Stimulated activated CD4-positive, alpha-beta T cell treated with anti-CD3 and anti-CD28 coated beads, Interleukin-15, amount 100 ng/mL, for 24 hours (primary cell): ENCODE results near the gene S100A1.
"Not testable (repeated sequence)": the region's sequence is repeated elsewhere in the genome, so short reads cannot be mapped to it uniquely, and the experiment has no call there.

ENCODE experiments used
- DNase-seq: peaks from one replicate; pipeline ENCODE4 v3.0.0-alpha.2; 2020

S100A1 gene

DNA sequence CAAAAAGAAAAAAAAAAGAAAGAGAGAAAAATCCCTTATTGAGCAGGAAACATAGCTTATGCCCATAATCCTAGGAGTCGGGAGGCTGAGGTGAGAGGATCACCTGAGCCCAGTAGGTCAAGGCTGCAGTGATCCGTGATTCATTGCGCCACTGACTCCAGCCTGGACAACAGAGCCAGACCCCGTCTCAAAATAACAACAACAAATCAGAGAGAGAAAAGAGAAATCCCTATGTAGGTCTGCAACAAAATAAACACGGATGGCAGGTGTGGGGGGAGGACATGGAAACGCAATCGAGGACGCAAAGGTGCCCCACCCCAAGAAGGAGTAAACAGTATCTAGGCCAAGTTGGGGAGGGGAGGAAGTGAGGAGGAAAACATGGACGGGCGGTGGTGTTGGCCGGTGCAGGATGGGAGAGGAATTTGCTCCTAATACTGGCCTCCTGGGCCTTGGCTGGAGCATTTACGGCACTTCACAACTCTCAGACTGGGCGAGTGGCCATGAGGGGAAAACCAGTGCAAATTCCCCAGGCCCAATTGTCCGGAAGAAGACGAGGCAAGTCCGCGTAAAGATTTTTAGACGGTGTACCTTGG, 5.0 kb downstream of the S100A1 start:
- DNase-seq = no peak

DNA sequence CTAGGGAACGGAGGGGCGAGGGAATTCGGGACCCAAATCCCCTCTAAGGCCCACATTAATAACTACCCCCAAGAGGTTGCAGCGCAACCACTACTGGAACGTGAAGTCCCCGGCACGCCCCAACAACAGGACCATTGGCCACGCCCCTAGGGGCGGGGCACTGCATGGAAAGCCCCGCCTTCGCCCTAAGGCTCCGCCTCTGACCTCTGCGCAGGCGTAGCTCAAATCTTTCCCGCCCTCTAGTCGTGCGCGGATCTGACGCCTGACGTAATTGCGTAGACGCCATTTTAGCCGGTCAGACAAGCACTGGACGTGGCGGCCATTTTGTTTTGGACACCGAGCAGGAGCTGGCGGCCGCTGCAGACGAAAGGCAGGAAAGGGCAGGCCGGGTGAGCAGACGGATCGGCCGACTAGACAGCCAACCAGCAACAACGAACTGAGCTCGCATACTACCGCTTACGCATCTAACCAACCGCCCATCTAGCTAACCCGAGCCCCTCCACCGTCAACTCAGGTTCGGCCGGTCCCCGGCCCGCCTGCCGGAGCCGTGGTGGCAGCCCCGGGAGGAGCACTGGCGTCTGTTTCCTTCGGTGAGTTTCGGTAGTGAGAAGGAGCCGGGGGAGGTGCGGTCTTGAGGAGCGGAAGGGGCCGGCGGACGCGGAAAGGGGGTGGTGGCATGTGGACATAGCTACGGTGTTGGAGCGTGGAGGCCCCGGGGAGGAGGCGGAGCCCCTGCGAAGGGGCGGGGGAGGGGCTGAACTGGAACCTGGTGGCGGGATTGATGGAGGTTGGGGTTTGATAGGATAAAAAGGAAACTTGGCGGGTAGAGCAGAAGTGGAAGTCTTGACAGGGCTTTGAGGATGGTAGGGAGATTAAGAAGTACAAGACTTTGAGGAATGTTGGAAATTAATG, 5.8 kb downstream of the S100A1 start, which contains the start of gene CHTOP:
Gene CHTOP (plus strand): TSS at position 313 of the 912 bp plus-strand sequence. CDS start 2,523 bp downstream, outside the sequence.
- peak; percentile 97 for DNase-seq

DNA sequence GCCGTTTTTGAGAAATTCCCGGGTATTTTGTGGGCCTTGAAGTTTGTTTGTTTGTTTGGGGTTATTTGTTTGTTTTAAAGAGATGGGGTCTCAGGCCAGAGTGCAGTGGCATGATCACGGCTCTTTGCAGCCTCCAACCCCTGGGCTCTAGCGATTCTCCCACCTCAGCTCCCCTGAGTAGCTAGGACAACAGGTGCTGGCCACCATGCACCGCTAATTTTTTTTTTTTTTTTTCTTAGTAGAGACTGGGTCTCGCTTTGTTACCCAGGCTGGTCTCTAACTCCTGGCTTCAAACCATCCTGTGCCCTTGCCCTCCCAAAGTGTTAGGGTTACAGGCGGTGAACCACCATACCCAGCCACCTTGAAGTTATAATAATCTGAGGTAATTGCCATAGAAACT, 7.6 kb downstream of the S100A1 start:
- DNase-seq = no peak

DNA sequence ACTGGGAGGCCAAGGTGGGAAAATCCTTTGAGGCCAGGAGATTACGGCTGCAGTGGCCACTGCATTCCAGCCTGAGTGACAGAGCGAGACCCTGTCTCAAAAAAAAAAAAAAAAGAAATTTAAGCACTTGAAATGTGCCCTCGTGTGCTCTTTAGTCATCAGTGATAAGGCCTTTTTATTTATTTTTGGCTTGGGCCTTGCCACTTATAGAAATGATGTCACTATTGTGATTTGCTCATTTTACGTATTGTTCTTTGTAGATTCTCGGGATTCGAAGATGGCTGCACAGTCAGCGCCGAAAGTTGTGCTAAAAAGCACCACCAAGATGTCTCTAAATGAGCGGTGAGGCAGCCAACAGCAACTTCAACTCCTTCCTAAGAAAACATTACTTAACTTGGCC, 8.1 kb downstream of the S100A1 start:
- no peak for DNase-seq

DNA sequence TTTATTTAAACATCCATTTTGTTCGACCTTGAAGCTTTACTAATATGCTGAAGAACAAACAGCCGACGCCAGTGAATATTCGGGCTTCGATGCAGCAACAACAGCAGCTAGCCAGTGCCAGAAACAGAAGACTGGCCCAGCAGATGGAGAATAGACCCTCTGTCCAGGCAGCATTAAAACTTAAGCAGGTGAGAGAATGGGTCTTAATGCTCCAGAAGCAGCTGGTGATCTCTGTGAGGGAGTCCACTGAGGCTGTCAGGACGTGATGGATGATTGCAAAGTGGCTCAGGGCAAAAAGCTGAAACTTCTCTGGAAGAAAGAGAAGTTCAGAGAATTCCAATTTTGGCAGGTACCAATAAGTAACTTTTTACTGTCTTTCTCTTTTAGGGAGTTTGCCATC, 10.0 kb downstream of the S100A1 start:
- DNase-seq = no peak

DNA sequence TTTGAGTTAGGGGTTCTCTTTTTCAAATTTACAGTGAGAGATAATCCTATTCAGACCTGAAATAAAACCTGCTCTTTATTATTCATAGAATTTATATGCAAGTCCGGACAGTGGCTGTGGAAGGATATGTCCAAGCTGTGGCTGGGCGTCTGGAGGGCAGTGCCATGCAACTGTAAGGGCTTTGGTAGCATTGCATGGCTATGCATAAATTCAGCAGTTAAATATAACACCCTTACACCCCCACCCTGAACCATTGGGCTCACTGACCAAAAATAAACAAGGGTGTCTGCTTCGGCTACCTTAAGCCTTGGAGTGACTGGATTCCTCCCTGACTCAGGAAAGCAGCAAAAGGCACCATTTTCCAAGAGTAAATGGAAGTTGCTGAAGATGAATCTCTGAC, 11.0 kb downstream of the S100A1 start:
- no peak for DNase-seq

DNA sequence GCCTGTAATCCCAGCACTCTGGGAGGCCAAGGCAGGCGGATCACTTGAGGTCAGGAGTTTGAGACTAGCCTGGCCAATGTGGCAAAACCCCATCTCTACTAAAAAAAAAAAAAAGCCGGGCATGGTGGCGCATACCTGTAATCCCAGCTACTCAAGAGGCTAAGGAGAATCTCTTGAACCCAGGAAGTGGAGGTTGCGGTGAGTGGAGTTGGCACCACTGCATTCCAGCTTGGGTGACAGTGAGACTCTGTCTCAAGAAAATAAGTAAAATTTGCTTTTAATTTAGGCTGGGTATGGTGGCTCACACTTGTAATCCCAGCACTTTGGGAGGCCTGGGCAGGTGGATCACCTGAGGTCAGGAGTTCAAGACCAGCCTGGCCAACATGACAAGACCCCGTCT, 12.0 kb downstream of the S100A1 start:
- DNase-seq = not testable (repeated sequence)

DNA sequence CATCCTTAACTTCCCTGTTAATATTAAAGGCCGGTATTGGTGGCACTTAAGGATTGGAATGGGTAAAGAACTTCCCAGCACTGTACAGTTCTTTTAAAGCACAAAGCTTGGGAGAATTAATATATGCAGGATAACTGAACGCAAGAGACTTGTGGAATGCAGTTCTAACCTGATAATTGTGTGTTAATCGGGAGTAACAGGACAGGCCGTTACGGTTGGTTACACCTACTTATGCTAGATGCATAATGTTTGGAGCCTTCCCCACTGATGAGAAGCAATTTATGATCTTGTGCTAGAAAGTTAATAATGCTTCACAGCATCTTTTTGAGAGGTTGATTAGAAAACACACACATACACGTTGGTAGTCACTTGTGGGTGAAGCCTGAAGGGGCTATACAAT, 12.6 kb downstream of the S100A1 start:
- DNase-seq = no peak

DNA sequence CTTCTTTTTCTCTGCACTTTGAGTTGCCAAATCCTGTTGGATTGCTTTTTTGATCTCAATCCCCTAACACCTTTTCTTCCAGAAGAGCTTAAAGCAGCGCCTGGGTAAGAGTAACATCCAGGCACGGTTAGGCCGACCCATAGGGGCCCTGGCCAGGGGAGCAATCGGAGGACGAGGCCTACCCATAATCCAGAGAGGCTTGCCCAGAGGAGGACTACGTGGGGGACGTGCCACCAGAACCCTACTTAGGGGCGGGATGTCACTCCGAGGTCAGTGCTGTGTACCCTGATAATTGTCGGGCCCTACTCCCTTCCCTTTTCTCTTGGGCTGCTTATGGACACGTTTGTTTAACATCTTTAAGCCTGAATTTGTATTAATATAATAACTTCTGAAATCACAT, 13.9 kb downstream of the S100A1 start:
- DNase-seq = no peak

DNA sequence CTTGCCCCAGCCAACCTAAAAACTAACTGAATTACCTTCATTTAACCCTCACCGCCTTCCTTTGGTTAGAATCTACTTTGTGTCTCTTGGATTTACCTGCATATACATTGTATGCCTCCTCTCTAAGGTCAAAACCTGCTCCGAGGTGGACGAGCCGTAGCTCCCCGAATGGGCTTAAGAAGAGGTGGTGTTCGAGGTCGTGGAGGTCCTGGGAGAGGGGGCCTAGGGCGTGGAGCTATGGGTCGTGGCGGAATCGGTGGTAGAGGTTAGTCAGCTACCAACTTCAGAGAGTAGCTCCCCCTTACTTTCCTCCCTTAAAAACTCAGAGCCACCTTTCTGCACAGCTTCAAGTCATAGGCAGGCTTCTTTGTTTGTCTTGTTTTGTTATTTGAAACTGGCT, 14.9 kb downstream of the S100A1 start:
- DNase-seq = no peak

DNA sequence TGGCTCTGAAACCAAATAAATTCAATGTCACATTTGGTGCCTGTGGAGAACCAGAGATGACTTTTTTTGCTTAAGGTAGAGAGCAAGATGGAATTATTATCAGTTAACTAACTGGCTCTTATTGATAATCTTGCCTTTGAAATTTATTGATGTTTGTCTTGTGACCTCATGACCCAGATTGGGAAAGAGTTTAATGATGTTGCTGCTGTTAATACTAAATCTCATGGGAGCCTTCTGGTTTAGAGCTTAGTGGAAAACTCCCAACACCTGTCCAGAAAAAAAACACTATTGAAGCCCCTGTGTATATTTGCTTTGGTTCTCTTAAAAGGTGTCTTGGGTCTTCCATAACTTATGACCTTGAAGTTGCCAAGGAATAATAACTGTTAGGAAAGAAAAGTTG, 15.6 kb downstream of the S100A1 start:
- no peak for DNase-seq

DNA sequence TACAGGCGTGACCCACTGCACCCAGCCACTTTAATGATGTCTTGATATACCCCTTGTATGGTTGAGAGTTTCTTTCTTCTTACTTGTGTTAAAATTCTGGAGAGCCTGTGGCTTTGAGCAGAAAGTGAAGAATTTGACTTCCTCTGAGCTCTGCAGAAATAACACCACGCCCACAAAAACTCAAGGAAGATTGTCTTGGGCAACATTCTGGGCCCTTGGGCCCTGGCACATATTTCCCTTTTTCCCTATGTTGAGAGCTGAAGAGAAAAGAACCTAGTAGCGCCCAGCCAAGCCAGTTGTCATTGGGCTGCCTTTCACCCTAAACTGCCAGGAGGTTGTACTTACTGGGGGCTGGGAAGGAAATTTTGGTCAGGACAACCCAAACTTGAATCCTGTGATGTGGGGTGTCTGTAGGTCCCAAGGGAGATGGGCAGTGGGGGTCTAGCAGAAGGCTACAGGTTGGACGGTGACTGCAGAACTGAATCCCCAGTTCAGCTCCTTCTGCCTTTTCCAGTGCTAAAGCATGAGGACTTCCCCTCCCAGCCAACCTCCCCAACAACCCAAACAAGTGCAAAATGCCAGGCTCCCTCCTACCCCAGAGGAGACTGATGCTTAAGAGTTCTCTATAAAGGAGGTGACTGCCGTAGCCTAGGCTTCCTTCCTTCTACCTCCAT, 18.6 kb downstream of the S100A1 start:
- no peak for DNase-seq

DNA sequence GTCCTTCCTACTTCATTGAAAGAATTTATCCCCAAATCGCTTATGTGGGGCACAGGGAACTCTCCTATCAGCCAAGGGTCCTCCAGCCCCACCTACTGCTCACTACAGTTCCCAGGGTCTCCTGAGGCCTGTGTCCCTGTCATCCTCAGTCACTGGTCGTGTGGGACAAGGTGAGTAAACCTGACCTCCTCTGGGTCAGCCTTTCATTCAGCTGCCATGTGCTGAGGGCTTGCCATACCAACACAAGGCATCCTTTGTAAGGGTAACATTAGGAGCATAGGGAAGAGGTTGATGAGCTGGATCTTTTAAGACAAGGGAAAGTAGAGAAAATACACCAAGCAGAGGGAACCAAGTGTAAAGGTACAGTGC, 19.1 kb downstream of the S100A1 start:
- no peak for DNase-seq

DNA sequence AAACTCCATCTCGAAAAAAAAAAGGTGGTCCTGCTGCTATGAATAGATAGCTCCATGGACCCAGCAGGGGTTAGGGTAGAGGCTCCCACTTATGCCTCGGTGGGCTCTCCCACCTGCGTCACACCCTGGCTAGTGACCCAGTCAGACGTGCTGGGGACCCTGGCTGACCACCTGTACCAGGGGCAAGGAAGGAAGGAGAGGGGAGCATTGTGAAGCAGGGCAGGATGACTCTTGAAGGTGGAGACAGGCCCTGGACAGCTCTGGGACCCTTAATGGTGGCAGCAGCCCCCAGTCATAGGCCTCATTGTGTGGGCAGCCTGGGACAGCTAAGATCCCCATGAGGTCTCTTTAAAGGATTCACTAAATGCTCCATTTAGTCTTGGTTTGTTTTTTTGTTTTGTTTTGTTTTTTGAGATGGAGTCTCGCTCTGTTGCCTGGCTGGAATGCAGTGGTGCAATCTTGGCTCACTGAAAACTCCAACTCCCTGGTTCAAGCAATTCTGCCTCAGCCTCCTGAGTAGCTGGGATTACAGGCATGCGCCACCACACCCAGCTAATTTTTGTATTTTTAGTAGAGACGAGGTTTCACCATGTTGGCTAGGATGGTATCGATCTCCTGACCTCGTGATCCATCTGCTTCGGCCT, 19.9 kb downstream of the S100A1 start:
- DNase-seq = no peak

DNA sequence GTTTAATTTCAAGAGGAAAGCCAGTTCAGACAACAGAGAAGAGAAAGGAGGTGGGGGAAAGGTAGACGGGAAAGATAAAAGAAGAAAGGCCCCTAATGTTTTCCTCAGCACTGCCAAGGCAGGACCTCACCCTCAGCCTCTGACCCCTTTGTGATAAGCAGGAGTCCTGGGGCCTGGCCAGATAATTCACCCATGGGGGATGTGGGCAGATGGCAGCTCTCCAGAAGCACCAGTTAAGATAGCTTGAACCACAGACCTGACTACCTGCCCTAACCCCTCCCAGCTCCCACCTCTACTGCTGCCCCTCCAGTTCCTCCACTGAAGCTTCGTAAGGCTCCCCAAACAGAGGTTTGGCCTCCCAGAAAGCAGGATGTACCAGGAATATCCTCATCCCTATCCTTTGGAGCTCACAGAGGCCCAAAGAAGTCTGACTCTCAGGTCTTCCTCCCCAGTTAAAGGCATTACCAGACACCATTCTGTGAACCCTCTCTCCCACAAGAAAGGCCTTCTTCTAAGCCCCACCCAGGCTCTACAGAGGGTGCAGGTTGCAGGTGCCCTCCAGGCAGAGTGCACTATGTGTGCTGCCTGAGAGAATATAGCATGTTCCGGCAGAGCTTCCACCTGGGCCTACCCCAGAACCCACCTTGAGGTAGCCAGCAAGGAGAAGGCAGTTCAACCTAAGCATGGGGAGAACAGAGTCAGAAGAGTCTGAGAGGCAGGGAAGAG, 21.1 kb downstream of the S100A1 start:
- DNase-seq = no peak

DNA sequence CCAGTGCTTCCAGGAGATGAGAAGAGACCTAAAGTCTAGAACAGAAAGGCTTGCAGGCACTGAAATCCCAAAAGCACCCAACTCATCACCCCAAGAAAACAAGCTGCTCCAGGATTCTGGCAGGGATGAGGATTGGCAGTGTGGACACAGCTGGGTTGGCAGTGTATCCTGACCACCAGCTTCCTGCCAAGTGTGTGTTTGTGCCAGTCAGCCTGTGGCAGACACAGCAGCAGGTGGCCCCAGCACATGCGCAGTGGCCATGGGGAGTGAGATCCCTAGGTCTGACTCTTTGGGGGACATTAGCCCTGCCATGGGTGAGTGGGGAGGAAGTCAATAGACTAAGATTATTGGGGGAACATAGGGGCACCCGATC, 21.6 kb downstream of the S100A1 start:
- peak; percentile 16 for DNase-seq

DNA sequence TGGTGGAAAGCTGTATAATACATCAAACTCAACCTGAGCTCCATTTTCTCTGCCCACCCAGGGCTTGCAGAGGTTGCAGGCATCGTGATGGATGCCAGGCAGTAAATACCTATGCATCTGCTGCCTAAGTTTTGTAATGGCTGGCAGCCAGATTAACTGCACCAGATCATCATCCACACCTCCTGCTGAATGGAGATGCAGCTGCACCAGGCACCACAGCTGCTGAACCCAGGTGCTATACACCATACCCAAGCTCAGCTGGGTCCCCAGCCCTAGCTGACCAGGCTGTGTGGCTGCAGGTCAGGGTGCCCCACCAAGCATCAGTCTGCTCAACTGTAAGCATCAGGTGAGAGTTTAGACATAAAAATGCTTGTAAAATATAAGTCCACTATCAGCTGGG, 23.5 kb downstream of the S100A1 start:
- no peak for DNase-seq

DNA sequence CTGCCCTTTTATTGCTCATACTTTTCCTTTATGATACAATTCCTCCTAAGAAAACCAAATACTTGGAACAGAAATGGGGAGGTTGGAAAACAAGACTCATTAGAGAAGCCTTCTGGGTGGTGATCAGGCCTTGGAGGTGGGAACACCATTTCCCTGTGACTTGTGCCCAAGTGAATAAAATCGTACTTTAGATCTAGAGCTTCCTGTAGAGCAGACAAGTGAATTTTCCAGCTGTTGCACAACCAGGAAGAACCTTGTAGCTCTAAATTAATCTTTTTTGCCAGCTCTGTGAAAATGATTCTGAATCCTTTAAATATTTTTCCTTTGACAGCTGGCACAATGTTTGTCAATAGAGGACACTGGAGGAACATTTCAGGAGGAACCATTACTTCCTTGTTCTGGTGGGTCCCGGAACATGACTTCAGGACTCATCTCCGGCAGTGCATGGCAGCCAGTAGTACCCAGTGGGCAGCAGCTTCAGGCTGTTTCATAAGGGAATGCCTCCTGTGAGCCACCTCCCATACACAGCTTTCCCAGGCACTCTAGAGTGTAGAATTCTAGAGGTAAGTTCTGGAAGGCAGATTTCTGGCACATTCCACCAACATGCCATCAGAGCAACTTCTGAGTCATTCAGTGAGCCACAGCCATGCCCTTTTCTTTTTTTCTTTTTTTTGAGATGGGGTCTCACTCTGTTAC, 24.7 kb downstream of the S100A1 start:
- DNase-seq = no peak

DNA sequence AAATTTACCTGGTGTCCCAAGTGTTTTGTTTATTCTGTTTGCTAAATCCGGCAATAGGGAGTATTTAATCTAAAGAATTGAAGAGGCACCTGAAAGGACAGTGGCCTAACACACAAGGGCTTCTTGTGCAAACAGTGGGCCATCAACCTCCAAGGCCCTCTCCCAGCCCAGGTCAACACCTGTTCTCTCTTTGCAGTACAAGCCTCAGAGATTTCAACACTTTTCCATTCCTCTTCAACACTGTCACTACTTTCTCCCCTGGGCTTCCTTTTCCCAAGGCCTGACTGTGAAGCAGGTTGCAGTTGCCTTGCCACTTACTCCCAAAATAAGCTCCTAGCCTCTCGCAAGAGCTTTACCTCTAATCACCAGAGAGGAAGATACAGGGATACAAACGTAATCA, 27.1 kb downstream of the S100A1 start:
- DNase-seq = no peak

DNA sequence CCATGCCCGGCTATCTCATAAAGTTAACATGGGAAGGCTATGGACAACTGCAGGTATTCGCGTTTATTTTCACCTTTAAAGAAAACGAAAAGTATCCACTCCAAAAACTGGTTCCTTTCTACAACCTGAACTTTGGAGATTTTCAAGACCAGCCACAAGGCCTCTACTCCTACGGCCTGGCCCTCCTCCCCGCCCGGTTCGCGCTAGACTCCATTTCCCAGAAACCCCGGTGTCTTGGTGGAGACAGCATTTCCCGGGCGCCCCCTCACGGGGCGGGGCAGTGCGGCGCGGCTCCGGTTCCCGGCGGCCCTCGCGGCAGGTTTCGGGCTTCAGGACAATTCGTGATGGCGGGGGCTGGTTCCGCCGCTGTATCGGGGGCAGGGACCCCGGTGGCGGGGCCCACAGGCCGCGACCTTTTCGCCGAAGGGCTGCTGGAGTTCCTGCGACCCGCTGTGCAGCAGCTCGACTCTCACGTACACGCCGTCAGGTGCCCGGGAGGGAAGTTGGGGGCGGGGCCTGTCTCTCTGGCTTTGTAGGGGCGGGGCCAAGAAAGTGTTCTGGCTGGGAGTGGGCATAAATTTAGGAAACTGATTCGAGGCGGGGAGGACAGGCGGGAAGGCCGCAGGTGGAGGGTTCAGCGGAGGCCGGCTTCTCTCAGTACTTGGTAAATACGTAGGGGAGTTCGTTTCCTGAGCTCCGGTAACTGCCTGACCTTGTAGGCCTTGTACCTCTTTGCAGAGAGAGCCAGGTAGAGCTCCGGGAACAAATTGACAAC, 30.4 kb downstream of the S100A1 start, which contains the start of gene SNAPIN:
Gene SNAPIN (plus strand): TSS at position 304 of the 775 bp plus-strand sequence. CDS start 41 bp downstream, at position 345.
- peak; percentile 95 for DNase-seq

DNA sequence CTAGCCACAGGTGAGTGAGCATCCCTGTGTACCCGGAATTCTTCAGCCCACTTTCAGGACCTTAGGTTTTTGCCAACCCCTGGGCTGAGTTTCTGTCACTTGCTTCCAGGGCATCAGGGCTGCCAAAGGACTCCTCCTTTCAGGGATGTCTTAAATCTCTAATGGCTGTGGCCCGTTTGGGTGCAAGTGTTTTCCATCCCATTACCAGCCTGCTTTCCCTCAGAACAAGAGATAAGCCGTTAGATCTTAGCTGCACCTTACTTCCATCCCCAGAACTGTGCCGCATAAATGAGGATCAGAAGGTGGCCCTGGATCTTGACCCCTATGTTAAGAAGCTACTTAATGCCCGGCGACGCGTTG, 30.9 kb downstream of the S100A1 start:
- DNase-seq = no peak
